Tibial nerve (tissue), 4 donors: Measurements from ENCODE around the gene DNASE1L1. TPM values are rescaled to one million over a fixed set of nuclear protein-coding genes. Genes with fewer than 3 reads are reported as not detected.

Experiments used
- DNase-seq, 2 donors: peaks; one replicate each; pipeline ENCODE4 v3.0.0-alpha.2; 2019; ENCODE audit warnings: low spot score in 2 of 2
- H3K27ac ChIP-seq, 4 donors: fragments of 200-600 bp; sonication (generic) in 3 of 4; one replicate each; pipeline ENCODE4 v1.5.1; 2017 to 2019; ENCODE audit warnings: mild to moderate bottlenecking in 1 of 4
- H3K27me3 ChIP-seq, 2 donors: fragments of 200-600 bp; sonication (generic) in 1 of 2; one replicate each; pipeline versions ENCODE4 v1.5.1 to v1.6.0; 2017 to 2019
- H3K36me3 ChIP-seq, 3 donors: fragments of 200-600 bp; sonication (generic); one replicate each; pipeline ENCODE4 v1.5.1; 2018 to 2019
- H3K4me1 ChIP-seq, 4 donors: fragments of 200-600 bp; sonication (generic) in 3 of 4; one replicate each; pipeline ENCODE4 v1.5.1; 2017 to 2019
- H3K4me3 ChIP-seq, 4 donors: fragments of 200-600 bp; sonication (generic) in 3 of 4; one replicate each; pipeline ENCODE4 v1.5.1; 2017 to 2019; ENCODE audit warnings: mild to moderate bottlenecking in 1 of 4, moderate library complexity in 1 of 4
- H3K9me3 ChIP-seq, 4 donors: fragments of 200-600 bp; sonication (generic) in 3 of 4; one replicate each; pipeline ENCODE4 v1.5.1; 2017 to 2019
- EP300 ChIP-seq, 2 donors: sonication (generic); formaldehyde crosslinking; IDR thresholded peaks; one replicate each; pipeline ENCODE4 v1.6.1; 2017; ENCODE audit warnings: antibody characterized with exemption in 2 of 2, mild to moderate bottlenecking in 1 of 2
- POLR2A ChIP-seq, 2 donors: fragments of 450-650 bp; IDR thresholded peaks; one replicate each; pipeline ENCODE4 v1.6.1; 2017; ENCODE audit warnings: antibody characterized with exemption in 2 of 2, mild to moderate bottlenecking in 2 of 2, moderate library complexity in 2 of 2
- WGBS, 2 donors: methylation state at CpG; one replicate each; pipeline ENCODE4 v1.1.5; 2018; 5-methylcytosine and 5-hydroxymethylcytosine counted together
- total RNA-seq, 4 donors: library from RNA; depleted of rRNA; stranded (reverse); fragments of >200 nt; gene quantifications; one replicate each; pipeline ENCODE4 v1.1.0, GENCODE V29; 2016
- TF ChIP-seq, protein P1 (sequence below), 5 experiments: fragments of 200-600 bp in 3 of 5; fragments of 450-650 bp in 2 of 5; sonication (generic) in 3 of 5; IDR thresholded peaks; one replicate each; pipeline ENCODE4 v1.5.1; 2016 to 2019; ENCODE audit warnings: antibody characterized with exemption in 5 of 5, mild to moderate bottlenecking in 3 of 5, moderate library complexity in 2 of 5

Gene DNASE1L1
- total RNA-seq, 4 donors from 2014 or later, result 21.4 to 36.0 (median 28.6) TPM

DNA sequence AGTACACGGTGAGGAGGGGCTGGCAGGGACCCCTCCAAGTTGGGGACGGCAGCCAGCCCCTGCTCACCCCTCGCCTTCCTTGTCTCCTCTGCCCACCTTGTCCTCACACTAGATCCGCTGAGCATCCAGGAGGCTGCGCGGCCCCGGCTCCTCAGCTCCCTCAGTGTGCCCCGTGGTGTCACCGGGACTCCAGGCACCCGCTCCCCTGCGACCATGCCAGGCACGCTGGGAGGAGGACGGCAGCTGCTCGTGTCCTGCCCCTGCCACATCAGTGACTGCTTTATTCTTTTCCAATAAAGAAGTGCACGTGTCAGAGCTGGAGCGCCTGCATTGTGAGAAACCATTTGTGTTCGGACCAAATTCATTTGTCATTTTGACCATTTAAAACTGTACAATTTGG is 41.3 kb upstream of the DNASE1L1 start:
- WGBS, 2 donors, result 87 to 92% methylated on average over 13 to 17 of the region's 17 CpGs
- Histone ChIP-seq H3K4me3 (no peak overlapping the region), H3K27me3 (no peaks in the 10 kb centered on the region), H3K36me3 (peaks cover 0 to 43% (median 0%) of the 10 kb centered on the region in 3 donors), H3K27ac (no peak overlapping the region), H3K4me1 (peaks cover 0 to 9% (median 0%) of the 10 kb centered on the region in 4 donors), H3K9me3 (no peaks in the 10 kb centered on the region)
- no peak for DNase-seq
- no peak for TF ChIP-seq POLR2A (IDR thresholded peaks at IDR 0.05)
- TF ChIP-seq EP300 (IDR thresholded peaks at IDR 0.05), result no peak
- TF ChIP-seq, protein P1, sequence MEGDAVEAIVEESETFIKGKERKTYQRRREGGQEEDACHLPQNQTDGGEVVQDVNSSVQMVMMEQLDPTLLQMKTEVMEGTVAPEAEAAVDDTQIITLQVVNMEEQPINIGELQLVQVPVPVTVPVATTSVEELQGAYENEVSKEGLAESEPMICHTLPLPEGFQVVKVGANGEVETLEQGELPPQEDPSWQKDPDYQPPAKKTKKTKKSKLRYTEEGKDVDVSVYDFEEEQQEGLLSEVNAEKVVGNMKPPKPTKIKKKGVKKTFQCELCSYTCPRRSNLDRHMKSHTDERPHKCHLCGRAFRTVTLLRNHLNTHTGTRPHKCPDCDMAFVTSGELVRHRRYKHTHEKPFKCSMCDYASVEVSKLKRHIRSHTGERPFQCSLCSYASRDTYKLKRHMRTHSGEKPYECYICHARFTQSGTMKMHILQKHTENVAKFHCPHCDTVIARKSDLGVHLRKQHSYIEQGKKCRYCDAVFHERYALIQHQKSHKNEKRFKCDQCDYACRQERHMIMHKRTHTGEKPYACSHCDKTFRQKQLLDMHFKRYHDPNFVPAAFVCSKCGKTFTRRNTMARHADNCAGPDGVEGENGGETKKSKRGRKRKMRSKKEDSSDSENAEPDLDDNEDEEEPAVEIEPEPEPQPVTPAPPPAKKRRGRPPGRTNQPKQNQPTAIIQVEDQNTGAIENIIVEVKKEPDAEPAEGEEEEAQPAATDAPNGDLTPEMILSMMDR (IDR thresholded peaks at IDR 0.05), result no peak

DNA sequence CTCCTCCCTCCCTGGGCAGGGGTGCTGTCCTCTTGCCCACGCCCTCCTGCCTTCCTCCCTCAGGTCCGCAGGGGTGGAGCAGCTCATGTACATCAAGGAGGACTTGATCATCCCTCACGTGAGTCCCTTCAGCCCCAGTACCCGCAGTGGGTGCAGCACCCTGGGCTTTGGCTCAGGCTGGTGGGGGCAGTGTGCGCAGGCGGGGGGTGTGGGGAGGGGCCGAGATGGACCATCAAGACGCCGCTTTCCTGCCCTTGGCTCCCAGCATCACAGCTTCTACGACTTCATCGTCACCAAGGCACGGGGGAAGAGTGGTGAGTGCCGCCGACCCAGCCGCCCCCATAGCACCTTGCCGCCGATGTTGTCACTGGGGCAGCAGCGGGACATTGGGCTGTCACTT is 40.6 kb upstream of the DNASE1L1 start:
- no peaks in the 10 kb centered on the region for H3K27me3 ChIP-seq
- H3K4me3 ChIP-seq, result no peak overlapping the region
- H3K9me3 ChIP-seq, result no peaks in the 10 kb centered on the region
- 92 to 94% methylated on average over 8 to 17 of the region's 18 CpGs for WGBS, 2 donors
- H3K27ac ChIP-seq, result no peak overlapping the region
- TF ChIP-seq EP300 (IDR thresholded peaks at IDR 0.05), result no peak
- TF ChIP-seq POLR2A (IDR thresholded peaks at IDR 0.05), result no peak
- TF ChIP-seq, protein P1 (IDR thresholded peaks at IDR 0.05), result no peak
- H3K36me3 ChIP-seq, result peaks cover 0 to 43% (median 0%) of the 10 kb centered on the region in 3 donors
- H3K4me1 ChIP-seq, result peaks cover 0 to 16% (median 0%) of the 10 kb centered on the region in 4 donors
- no peak for DNase-seq

DNA sequence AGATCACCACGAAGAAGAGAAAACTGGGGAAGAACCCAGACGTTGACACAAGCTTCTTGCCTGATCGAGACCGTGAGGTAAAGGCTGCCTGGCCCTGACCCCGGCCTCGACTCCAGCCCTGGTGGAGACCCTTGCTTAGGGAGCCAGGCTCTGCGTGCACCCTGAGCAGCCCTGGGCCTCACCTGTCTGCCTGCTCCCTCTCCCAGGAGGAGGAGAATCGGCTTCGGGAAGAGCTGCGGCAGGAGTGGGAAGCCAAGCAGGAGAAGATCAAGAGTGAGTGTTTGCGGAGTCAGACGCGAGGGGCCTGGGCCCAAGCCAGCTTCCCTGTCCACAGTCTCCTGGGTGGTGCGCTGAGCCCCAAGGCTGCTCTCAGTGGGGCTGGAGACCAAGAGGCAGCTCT is 39.4 kb upstream of the DNASE1L1 start:
- Histone ChIP-seq H3K4me3 (no peak overlapping the region), H3K27me3 (no peaks in the 10 kb centered on the region), H3K27ac (no peak overlapping the region), H3K9me3 (no peaks in the 10 kb centered on the region), H3K36me3 (peaks cover 0 to 43% (median 0%) of the 10 kb centered on the region in 3 donors), H3K4me1 (peaks cover 0 to 21% (median 0%) of the 10 kb centered on the region in 4 donors)
- WGBS, 2 donors, result 90 to 94% methylated on average over 7 to 14 of the region's 14 CpGs
- no peak for DNase-seq
- no peak for TF ChIP-seq POLR2A (IDR thresholded peaks at IDR 0.05)
- TF ChIP-seq, protein P1 (IDR thresholded peaks at IDR 0.05), result no peak
- TF ChIP-seq EP300 (IDR thresholded peaks at IDR 0.05), result no peak

DNA sequence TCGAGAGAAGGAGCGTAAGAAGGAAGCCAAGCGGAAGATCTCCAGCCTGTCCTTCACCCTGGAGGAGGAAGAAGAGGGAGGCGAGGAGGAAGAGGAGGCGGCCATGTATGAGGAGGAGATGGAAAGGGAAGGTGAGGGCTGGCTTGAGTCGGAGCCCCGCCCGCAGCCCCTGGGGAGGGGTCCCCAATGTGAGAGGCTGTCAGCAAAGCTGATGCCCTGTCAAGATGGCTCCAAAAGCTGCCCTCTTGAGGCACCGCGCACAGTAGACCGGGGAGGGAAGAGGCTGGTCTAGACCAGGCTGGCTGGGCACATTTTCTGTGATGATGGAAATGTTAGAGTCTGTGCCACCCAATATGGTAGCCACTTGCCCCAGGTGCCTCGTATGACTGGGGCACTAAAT is 37.4 kb upstream of the DNASE1L1 start:
- no peak overlapping the region for H3K4me3 ChIP-seq
- H3K9me3 ChIP-seq, result no peaks in the 10 kb centered on the region
- peaks cover 0 to 61% (median 0%) of the 10 kb centered on the region in 3 donors for H3K36me3 ChIP-seq
- H3K27ac ChIP-seq, result no peak overlapping the region
- no peak for TF ChIP-seq POLR2A (IDR thresholded peaks at IDR 0.05)
- no peak for TF ChIP-seq EP300 (IDR thresholded peaks at IDR 0.05)
- TF ChIP-seq, protein P1 (IDR thresholded peaks at IDR 0.05), result no peak
- H3K4me1 ChIP-seq, result peaks cover 0 to 26% (median 0%) of the 10 kb centered on the region in 4 donors
- 91 to 92% methylated on average over 8 to 12 of the region's 12 CpGs for WGBS, 2 donors
- no peaks in the 10 kb centered on the region for H3K27me3 ChIP-seq
- no peak for DNase-seq

DNA sequence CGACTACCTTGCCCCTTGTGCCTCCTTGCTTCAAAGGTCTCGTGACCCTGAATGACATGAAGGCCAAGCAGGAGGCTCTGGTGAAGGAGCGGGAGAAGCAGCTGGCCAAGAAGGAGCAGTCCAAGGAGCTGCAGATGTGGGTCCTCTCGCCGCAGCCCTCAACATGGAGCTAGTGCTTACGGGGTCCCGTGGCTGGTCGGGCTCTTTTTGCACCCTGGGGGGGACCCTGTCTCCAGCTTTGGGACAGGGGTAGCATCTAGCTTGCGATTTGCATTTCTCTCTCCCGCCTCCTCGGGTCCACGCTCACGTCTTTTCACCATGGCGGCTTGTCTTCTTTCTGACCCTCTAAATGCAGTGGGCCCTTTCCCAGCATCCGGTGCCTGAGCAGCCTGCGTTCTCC is 36.7 kb upstream of the DNASE1L1 start:
- no peak for DNase-seq
- no peaks in the 10 kb centered on the region for H3K9me3 ChIP-seq
- no peak overlapping the region for H3K4me3 ChIP-seq
- TF ChIP-seq EP300 (IDR thresholded peaks at IDR 0.05) (no peak), POLR2A (IDR thresholded peaks at IDR 0.05) (no peak)
- TF ChIP-seq, protein P1 (IDR thresholded peaks at IDR 0.05), result no peak
- peaks cover 0 to 29% (median 0%) of the 10 kb centered on the region in 4 donors for H3K4me1 ChIP-seq
- peaks cover 0 to 63% (median 0%) of the 10 kb centered on the region in 3 donors for H3K36me3 ChIP-seq
- no peaks in the 10 kb centered on the region for H3K27me3 ChIP-seq
- no peak overlapping the region for H3K27ac ChIP-seq
- 88 to 90% methylated on average over 16 of the region's 16 CpGs for WGBS, 2 donors
